Raji (cell line): ENCODE measurements around the gene SLFN12.
A peak's percentile ranks its signal among the peaks of the same experiment; 100 is the strongest.

Experiments
- POLR2A ChIP-seq: IDR thresholded peaks from 2 replicates; pipeline ENCODE4 v1.6.1; 2011; ENCODE audit warnings: low read depth, low read length, control low read depth; ENCODE audit not compliant: insufficient read depth

The SLFN12 gene

GRCh38 chr17:35428229-35428628, 4.1 kb downstream of the SLFN12 start:
- TF ChIP-seq POLR2A, result no peak

GRCh38 chr17:35423761-35424160, 8.5 kb downstream of the SLFN12 start:
- TF ChIP-seq POLR2A, result no peak

DNA sequence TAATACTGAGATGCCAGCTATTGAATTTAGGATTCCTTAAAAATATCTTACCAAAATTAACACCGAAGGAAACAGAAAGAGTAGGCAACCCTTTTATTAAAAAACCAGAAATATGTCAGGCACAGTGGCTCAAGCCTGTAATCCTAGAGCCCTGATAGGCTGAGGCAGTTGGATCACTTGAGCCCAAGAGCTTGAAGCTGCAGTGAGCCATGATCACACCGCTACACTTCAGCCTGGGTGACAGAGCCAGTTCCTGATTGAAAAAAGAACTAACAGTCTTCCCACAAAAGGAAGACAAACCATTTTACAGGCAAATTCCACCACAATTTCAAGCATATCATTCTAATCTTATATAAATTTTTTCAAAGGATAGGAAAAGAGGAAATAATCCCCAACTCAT, 15.6 kb downstream of the SLFN12 start:
- TF ChIP-seq POLR2A, result no peak

DNA sequence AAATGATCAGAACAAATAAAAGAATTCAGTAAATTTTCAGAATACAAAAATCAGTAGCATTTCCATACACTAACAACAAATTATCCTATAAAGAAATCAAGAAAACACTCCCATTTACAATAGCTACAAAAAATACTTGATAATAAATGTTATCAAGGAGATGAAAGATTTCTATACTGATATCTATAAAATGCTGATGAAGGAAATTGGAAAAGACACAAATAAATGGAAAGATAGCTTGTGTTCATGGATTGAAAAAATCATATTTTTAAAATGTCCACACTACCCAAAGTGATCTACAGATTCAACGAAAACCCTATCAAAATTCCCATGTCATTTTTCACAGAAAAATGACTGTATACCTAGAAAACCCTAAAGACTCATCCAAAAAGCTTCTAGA, 18.1 kb downstream of the SLFN12 start:
- no peak for TF ChIP-seq POLR2A

DNA sequence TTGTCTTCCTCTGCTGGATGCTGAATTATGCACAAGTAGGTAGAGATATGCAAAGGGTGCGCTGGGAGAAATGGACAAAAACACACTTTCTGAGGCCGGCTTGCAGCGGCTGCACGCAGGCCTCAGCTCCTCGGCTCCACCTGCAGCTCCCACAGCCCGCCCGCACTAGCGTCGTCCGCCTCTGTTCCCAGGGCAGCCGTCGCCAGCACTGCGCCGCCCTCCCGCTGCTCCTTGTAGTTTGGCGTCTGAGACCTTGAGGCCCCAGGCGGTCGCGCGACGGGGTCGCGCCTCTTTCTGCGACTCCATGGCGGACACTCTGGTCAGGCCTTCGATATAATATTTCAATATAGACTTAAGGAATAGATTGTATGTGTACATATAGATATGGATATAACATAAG, 24.8 kb downstream of the SLFN12 start:
- no peak for TF ChIP-seq POLR2A

- TF ChIP-seq POLR2A, result no peak
Observed at GRCh38 chr17:35406568-35406967, 25.7 kb downstream of the SLFN12 start.

DNA sequence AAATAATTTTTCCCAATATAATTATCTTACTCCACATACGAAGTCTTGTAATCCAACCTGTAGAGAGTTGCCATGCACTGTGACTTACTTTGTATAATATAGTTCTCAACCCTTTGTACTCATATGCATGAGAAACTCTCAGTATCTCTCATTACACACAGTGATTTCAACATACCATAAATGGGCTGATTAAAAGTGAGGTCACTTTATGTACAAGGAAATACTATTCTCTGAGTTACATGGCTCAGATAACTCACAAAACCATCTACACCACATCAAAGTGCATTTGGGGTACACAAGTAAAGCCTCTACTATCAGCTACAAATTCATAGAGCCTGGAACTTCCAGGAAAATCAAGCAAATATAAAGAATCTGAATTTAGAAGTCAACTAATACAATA, 27.9 kb downstream of the SLFN12 start:
- TF ChIP-seq POLR2A, result no peak

- no peak for TF ChIP-seq POLR2A
Observed at GRCh38 chr17:35390663-35391062, 41.6 kb downstream of the SLFN12 start.

GRCh38 chr17:35390156-35390555, 42.1 kb downstream of the SLFN12 start:
- TF ChIP-seq POLR2A, result no peak

DNA sequence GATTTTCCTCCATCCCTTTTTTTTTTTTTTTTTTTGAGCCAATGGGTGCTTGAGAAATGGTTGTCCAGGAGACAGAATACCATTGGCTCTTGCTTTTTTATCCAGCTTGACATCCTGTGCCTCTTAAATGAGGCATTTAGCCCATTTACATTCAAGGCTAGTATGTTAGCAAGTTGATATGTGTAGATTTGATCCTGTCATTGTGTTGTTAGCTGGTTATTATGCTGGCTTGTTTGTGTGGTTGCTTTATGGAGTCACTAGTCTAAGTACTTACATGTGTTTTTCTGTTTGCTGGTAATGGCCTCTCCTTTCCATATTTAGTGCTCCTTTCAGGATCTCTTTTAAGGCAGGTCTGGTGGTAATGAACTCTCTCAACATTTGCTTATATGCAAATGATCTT, 44.8 kb downstream of the SLFN12 start:
- TF ChIP-seq POLR2A, result no peak

GRCh38 chr17:35377706-35378105, 54.6 kb downstream of the SLFN12 start:
- no peak for TF ChIP-seq POLR2A

DNA sequence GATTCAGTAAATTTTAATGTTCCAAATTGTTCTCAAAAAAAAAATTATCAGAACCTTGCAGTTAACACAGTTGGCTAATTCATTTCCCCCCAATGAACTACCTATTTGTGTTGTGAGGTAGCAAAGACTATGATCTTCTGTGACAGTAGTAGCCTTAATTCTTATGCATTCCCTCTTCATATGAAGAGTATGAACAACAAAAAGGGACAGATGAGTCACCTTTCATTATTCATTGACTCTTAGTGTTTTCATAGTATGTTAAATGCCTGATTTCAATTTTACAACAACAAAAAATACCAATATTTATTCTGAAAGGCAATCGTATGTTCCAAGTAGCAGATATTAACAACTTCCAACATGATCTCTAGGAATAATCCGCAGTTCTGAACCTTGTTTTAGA, 55.2 kb downstream of the SLFN12 start:
- no peak for TF ChIP-seq POLR2A

- no peak for TF ChIP-seq POLR2A
Observed at GRCh38 chr17:35376245-35376644, 56.1 kb downstream of the SLFN12 start.

DNA sequence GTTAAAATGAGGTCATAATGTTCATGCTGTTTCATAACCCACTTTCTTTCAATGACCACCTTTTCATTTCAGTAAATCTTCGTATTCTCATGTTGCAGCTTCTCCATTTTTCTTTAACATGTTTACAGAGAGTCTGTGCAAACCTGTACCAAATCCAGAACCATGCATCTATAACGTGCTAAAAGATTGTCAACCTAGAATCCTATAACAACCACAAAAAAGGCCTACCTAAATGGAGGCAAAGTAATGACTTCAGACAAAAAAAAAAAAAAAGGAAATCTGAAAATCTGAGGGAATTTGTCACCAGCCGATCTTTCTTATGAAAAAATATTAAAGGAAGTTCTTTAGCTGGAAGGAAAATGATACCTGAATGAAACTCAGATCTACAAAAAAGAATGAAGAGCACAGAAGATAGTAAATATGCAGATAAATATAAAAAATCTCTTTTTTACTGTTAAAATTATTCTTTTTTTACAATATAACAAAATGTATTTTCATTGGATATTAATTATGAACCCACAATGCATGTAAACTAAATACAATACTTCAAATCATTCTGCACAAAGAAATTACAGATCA, 57.4 kb downstream of the SLFN12 start:
- no peak for TF ChIP-seq POLR2A

DNA sequence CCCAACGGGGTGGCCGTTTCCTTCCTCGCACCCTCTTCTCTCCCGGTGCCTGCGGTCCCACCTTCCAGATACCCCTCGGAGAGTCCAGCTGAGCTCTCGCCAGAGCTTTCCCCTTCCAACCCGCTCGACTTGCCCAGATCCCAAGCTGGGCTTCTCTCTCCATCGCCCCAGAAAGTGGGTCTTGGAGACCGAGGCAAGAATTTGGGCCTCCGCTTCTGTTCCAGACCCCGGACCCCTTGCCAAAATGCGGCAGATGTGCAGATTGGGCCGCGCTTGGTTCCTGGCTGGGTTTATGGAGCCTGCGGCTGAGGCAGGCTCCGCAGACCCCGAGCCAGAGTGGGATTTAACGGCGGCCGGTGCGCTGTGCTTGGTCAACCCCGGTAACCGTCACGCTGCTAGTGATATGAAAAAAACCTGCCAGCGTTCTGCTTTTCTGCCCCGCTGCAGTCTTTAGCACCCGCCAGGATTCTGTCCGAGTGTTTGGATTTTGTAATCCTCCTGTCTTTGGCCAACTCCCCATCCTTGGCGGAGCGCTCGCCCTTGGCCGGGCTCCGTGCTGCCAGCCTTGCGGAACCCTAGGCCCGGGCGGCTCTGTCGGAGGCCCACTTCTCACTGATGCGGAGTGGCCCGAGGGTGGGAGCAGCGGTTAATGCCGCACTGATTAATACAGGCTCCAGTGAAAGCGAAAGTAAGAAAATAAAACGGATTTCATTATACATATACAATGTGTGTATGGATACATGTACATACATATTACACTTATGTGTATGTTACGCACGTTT, 58.1 kb downstream of the SLFN12 start:
- TF ChIP-seq POLR2A, result peak; percentile 61; the same call in 1 of the 2 replicates

- peak; percentile 90 for TF ChIP-seq POLR2A
Observed at GRCh38 chr17:35373534-35373983, 58.7 kb downstream of the SLFN12 start, which contains the start of gene SLFN11. Gene SLFN11, minus strand, starts transcription at chr17:35373621. Its CDS starts 9,814 bp downstream, at chr17:35363807.
